CD4-positive, alpha-beta memory T cell (primary cell): Measurements from ENCODE around the gene SIVA1. TPM values are rescaled to one million over a fixed set of nuclear protein-coding genes. Genes with fewer than 3 reads are reported as not detected.
A peak's percentile ranks its signal among the peaks of the same experiment; 100 is the strongest.

Experiments
- CTCF ChIA-PET: fragments of 350-600 bp; sonication (Branson Sonifier 250); formaldehyde crosslinking; loops from one replicate; lab custom pipeline; 2021; ENCODE audit warnings: inconsistent platforms; ENCODE audit not compliant: partially characterized antibody; lab: Charles Lee
- POLR2A ChIA-PET: fragments of 350-600 bp; sonication (Branson Sonifier 250); formaldehyde crosslinking; loops from one replicate; lab custom pipeline; 2021; ENCODE audit not compliant: partially characterized antibody; lab: Charles Lee
- DNase-seq, 5 donors: peaks; one replicate each; pipeline versions ENCODE4 v3.0.0 to v3.0.0-alpha.2; 2020 to 2022; ENCODE audit warnings: mixed read lengths in 1 of 5
- H3K27ac ChIP-seq: one replicate; pipeline ENCODE4 v1.7.0; 2013; ENCODE audit warnings: low read depth, low read length
- H3K27me3 ChIP-seq: 2 replicates; pipeline ENCODE4 v1.7.0; 2013; ENCODE audit warnings: mild to moderate bottlenecking, low read length, moderate library complexity; ENCODE audit not compliant: insufficient read depth
- H3K36me3 ChIP-seq: 2 replicates; pipeline ENCODE4 v1.7.0; 2013; ENCODE audit warnings: mild to moderate bottlenecking, low read length, moderate library complexity; ENCODE audit not compliant: insufficient read depth
- H3K4me1 ChIP-seq: 2 replicates; pipeline ENCODE4 v1.7.0; 2013; ENCODE audit warnings: mild to moderate bottlenecking, low read length, moderate library complexity; ENCODE audit not compliant: insufficient read depth
- H3K4me3 ChIP-seq, 2 donors: one replicate each; pipeline ENCODE4 v1.7.0; 2013; ENCODE audit warnings: low read length in 2 of 2, mild to moderate bottlenecking in 1 of 2
- H3K9me3 ChIP-seq, 2 donors: one replicate each; pipeline ENCODE4 v1.7.0; 2013; ENCODE audit warnings: low read length in 2 of 2, control low read depth in 1 of 2; ENCODE audit not compliant: control insufficient read depth in 1 of 2
- H3K27ac Mint-ChIP-seq, 7 donors: one replicate each; pipeline ENCODE4 v1.8.0; 2020 to 2021; ENCODE audit warnings: mixed read lengths in 7 of 7, mild to moderate bottlenecking in 6 of 7, inconsistent platforms in 3 of 7, moderate library complexity in 3 of 7
- H3K27me3 Mint-ChIP-seq, 2 donors: one replicate each; pipeline ENCODE4 v1.8.0; 2020 to 2021; ENCODE audit warnings: mixed read lengths in 2 of 2
- H3K36me3 Mint-ChIP-seq, 2 donors: one replicate each; pipeline ENCODE4 v1.8.0; 2020 to 2021; ENCODE audit warnings: mixed read lengths in 2 of 2, inconsistent platforms in 1 of 2, mild to moderate bottlenecking in 1 of 2
- H3K4me1 Mint-ChIP-seq, 4 donors: one replicate each; pipeline ENCODE4 v1.8.0; 2020 to 2021; ENCODE audit warnings: mixed read lengths in 4 of 4, mild to moderate bottlenecking in 1 of 4
- H3K4me3 Mint-ChIP-seq, 8 donors: one replicate each; pipeline ENCODE4 v1.8.0; 2020 to 2021; ENCODE audit warnings: mixed read lengths in 8 of 8, mild to moderate bottlenecking in 7 of 8, moderate library complexity in 6 of 8, inconsistent platforms in 3 of 8
- H3K9me3 Mint-ChIP-seq, 8 donors: one replicate each; pipeline ENCODE4 v1.8.0; 2020 to 2021; ENCODE audit warnings: mixed read lengths in 8 of 8, mild to moderate bottlenecking in 5 of 8, inconsistent platforms in 3 of 8, moderate library complexity in 1 of 8
- intact Hi-C: fragments of 100-400 bp; cut with micrococcal nuclease; formaldehyde crosslinking; loops from one replicate; pipeline ENCODE4 v1.15.1; 2023
- polyA plus RNA-seq, 2 donors: library from polyadenylated mRNA; unstranded; fragments of 300-500 nt; fragmentation: Illumina TruSeq; gene quantifications; one replicate each; pipeline ENCODE4 v1.2.3, GENCODE V29; 2021
- total RNA-seq, 2 experiments: library from RNA; stranded (reverse); gene quantifications; one replicate each; pipeline ENCODE4 v1.2.3, GENCODE V29; 2021

Gene SIVA1
- total and polyA plus RNA-seq, 4 experiments from 2014 or later = 69.3 to 266 (median 144) TPM

- Histone ChIP-seq H3K4me3 (no peak overlapping the region), H3K4me1 (peaks cover 18% of the 10 kb centered on the region), H3K27me3 (no peaks in the 10 kb centered on the region), H3K36me3 (no peaks in the 10 kb centered on the region), H3K9me3 (no peaks in the 10 kb centered on the region), H3K27ac (no peak overlapping the region)
- H3K27ac Mint-ChIP-seq = no peak overlapping the region
- ChIA-PET POLR2A (no interaction called here), CTCF (no interaction called here)
- H3K9me3 Mint-ChIP-seq = no peaks in the 10 kb centered on the region
- intact Hi-C loops = no loop called here
- no peak overlapping the region for H3K4me3 Mint-ChIP-seq
- DNase-seq = no peak
- peaks cover 3 to 8% (median 4%) of the 10 kb centered on the region in 4 donors for H3K4me1 Mint-ChIP-seq
- no peaks in the 10 kb centered on the region for H3K27me3 Mint-ChIP-seq
- H3K36me3 Mint-ChIP-seq = no peaks in the 10 kb centered on the region
These were observed 29.8 kb downstream of the SIVA1 start for GRCh38 chr14:104782808-104783139.

DNA sequence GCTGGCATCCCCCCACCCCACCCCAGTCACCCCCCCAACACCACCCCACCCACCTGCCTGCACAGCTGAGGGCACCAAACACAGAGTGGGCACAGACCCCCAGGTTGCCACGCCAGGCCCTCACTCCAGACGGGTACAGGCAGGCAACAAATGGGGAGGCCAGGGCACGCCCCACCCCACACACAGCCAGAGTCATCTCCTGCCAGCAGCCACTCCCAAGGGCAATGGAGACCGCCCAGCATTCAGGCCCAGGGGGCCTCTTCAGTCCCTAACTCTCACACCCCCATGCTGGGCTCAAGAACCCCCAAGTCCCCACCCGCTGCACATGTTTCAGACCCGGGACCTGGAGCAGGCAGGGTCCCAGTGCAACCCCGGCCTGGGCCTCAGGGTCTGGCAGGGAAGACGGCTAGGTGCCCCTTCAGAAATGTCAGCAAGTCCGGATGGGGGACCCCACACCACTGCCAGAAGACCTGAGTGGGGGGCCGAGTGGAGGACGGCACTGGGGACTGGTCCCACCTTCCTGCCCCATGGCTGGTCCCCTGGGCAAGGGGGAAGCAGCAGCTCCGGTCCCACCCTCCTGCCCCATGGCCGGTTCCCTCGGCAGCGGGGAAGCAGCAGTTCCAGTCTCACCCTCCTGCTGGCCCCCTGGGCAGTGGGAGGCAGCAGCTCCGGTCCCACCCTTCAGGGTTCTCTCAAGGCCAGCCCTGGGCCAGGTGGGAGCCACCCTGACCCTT is 30.7 kb downstream of the SIVA1 start:
- H3K27me3 Mint-ChIP-seq = no peaks in the 10 kb centered on the region
- no peak overlapping the region for H3K27ac Mint-ChIP-seq
- ChIA-PET CTCF (no interaction called here), POLR2A (interaction anchor here (1.3 kb wide), 1 partner anchor 31 kb away, joined by 3 read pairs; the partner anchor contains the start of gene SIVA1)
- no peaks in the 10 kb centered on the region for H3K9me3 Mint-ChIP-seq
- Histone ChIP-seq H3K36me3 (no peaks in the 10 kb centered on the region), H3K4me3 (no peak overlapping the region), H3K9me3 (no peaks in the 10 kb centered on the region), H3K27me3 (no peaks in the 10 kb centered on the region), H3K4me1 (peaks cover 24% of the 10 kb centered on the region), H3K27ac (no peak overlapping the region)
- peaks cover 3 to 9% (median 7%) of the 10 kb centered on the region in 4 donors for H3K4me1 Mint-ChIP-seq
- no peak for DNase-seq
- intact Hi-C loops = no loop called here
- no peaks in the 10 kb centered on the region for H3K36me3 Mint-ChIP-seq
- H3K4me3 Mint-ChIP-seq = no peak overlapping the region

DNA sequence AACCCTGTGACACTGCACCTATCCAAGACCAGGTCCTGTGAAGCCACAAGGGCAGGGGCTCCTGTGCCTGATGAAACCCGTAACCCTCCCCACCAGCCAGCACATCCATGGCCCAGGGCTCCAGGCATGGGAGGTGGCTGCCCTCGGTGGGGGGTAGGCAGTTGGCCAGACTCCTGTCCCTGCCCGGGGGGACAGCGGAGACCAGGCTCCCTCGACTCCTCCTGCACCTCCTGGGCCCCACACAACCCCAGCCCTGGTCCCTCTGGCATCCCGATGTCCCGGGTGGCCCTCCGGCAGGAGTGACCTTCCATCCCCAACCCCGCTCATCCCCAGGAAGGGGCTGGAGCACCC is 31.2 kb downstream of the SIVA1 start:
- ChIA-PET CTCF (no interaction called here), POLR2A (interaction anchor here (1.3 kb wide), 1 partner anchor 31 kb away, joined by 3 read pairs; the partner anchor contains the start of gene SIVA1)

DNA sequence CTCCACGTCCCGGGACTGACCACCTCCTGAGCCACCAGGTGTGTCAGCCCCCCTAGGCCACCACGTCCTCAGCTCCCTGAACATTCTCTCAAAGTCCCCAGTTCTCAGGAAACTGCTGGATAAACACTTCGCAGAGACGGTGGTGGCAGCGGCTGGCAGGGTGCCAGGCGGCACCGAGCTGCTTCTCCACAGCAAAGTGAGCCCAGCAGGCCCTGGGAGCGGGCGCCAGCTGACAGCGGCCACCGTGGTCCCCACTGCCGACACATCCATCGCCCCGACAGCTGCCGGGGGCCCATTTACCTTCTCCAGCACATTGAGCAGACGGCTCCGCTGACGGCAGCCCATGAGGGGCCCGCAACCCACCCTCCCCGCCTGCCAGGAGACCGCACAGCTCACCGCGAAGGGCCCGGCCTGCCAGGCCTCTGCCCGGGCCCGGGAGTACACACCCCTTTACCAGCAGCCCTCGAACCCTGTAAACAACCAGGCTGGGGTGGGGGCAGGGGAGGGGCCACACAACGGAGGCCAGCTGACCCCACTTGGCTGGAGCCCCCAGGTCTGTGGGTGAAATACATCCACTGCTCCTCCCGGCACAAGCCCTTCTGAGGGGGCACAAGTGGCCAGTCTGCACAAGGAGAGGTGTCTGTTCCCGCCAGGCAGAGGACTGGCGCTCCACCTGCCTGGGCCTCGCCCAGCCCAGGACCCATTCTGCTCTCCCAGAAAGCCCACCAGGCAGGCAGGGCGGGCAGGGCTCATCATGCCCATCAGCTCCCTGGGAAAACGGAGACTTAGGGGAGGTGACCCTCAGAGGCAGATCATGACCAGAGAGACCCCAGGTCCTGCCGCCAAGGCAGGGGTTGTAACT is 32.1 kb downstream of the SIVA1 start:
- no peaks in the 10 kb centered on the region for H3K36me3 ChIP-seq
- POLR2A ChIA-PET = interaction anchor here (0.9 to 1.3 kb wide), 2 partner anchors 32 to 41 kb away, joined by 3 read pairs; partner anchors contain the start of gene SIVA1
- H3K4me1 Mint-ChIP-seq = peaks cover 3 to 11% (median 9%) of the 10 kb centered on the region in 4 donors
- H3K36me3 Mint-ChIP-seq = peaks cover 0 to 2% of the 10 kb centered on the region in 2 donors
- H3K27ac Mint-ChIP-seq = no peak overlapping the region
- peak in 1 of 5 donors; percentile 16 for DNase-seq
- H3K9me3 Mint-ChIP-seq = no peaks in the 10 kb centered on the region
- H3K27ac ChIP-seq = no peak overlapping the region
- CTCF ChIA-PET = interaction anchor here (1.0 to 1.5 kb wide), 2 partner anchors 10 to 19 kb away, joined by 3 read pairs; no protein-coding TSS in a partner anchor
- no peaks in the 10 kb centered on the region for H3K27me3 ChIP-seq
- H3K27me3 Mint-ChIP-seq = no peaks in the 10 kb centered on the region
- H3K9me3 ChIP-seq = no peaks in the 10 kb centered on the region
- no peak overlapping the region for H3K4me3 Mint-ChIP-seq
- no peak overlapping the region for H3K4me3 ChIP-seq
- intact Hi-C loops = no loop called here
- H3K4me1 ChIP-seq = peaks cover 25% of the 10 kb centered on the region

More for the DNA sequence above, 31.2 kb downstream of the SIVA1 start:
- DNase-seq = peak in 1 of 5 donors; percentile 26
- H3K27me3 Mint-ChIP-seq = no peaks in the 10 kb centered on the region
- no peak overlapping the region for H3K27ac Mint-ChIP-seq
- no peak overlapping the region for H3K4me3 Mint-ChIP-seq
- no peak overlapping the region for H3K27ac ChIP-seq
- H3K4me1 ChIP-seq = peaks cover 25% of the 10 kb centered on the region
- no peaks in the 10 kb centered on the region for H3K9me3 ChIP-seq
- intact Hi-C loops = no loop called here
- no peaks in the 10 kb centered on the region for H3K9me3 Mint-ChIP-seq
- no peak overlapping the region for H3K4me3 ChIP-seq
- no peaks in the 10 kb centered on the region for H3K36me3 Mint-ChIP-seq
- H3K27me3 ChIP-seq = no peaks in the 10 kb centered on the region
- no peaks in the 10 kb centered on the region for H3K36me3 ChIP-seq
- peaks cover 3 to 9% (median 7%) of the 10 kb centered on the region in 4 donors for H3K4me1 Mint-ChIP-seq

GRCh38 chr14:104785708-104786080 is 32.7 kb downstream of the SIVA1 start:
- intact Hi-C loops = no loop called here
- no peak overlapping the region for H3K4me3 Mint-ChIP-seq
- Histone ChIP-seq H3K27ac (no peak overlapping the region), H3K4me3 (no peak overlapping the region), H3K27me3 (no peaks in the 10 kb centered on the region), H3K4me1 (peaks cover 25% of the 10 kb centered on the region), H3K36me3 (peaks cover 3% of the 10 kb centered on the region), H3K9me3 (no peaks in the 10 kb centered on the region)
- no peak overlapping the region for H3K27ac Mint-ChIP-seq
- peaks cover 3 to 11% (median 9%) of the 10 kb centered on the region in 4 donors for H3K4me1 Mint-ChIP-seq
- no peak for DNase-seq
- CTCF ChIA-PET = interaction anchor here (1.0 to 1.5 kb wide), 2 partner anchors 10 to 20 kb away, joined by 3 read pairs; no protein-coding TSS in a partner anchor
- H3K9me3 Mint-ChIP-seq = no peaks in the 10 kb centered on the region
- no peaks in the 10 kb centered on the region for H3K27me3 Mint-ChIP-seq
- POLR2A ChIA-PET = no interaction called here
- peaks cover 0 to 2% of the 10 kb centered on the region in 2 donors for H3K36me3 Mint-ChIP-seq

DNA sequence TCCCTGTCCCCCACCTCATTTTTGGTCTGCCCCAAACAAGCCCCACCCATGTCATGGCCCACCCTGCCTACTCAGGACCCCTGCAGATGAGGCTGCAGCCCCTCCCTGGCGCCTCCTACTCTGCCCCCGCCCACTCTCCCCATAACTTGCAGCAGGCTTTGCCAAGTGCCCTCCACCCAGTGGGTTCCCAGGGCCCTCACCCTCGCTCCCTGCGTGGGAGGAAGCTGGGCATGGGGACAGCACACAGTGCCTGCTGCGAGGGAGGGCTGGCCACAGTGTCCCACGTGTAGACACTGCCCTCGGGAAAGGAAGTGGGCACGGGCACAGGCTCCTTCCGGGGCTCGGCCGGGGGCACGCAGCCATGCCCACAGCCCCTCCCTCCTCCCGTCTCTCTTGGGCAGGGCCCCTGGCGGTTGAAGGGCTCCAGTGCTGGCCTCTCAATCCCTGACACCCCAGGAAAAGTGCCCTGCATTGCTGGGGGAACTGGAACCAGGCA is 33.2 kb downstream of the SIVA1 start:
- Histone ChIP-seq H3K36me3 (peaks cover 6% of the 10 kb centered on the region), H3K4me1 (peaks cover 25% of the 10 kb centered on the region), H3K27me3 (no peaks in the 10 kb centered on the region), H3K27ac (no peak overlapping the region), H3K9me3 (no peaks in the 10 kb centered on the region), H3K4me3 (no peak overlapping the region)
- H3K4me3 Mint-ChIP-seq = no peak overlapping the region
- no peaks in the 10 kb centered on the region for H3K9me3 Mint-ChIP-seq
- ChIA-PET POLR2A (interaction anchor here (1.2 kb wide), 1 partner anchor 14 kb away, joined by 5 read pairs; the partner anchor contains the start of gene ZBTB42), CTCF (interaction anchor here (1.0 to 1.5 kb wide), 2 partner anchors 18 to 20 kb away, joined by 3 read pairs; no protein-coding TSS in a partner anchor)
- H3K4me1 Mint-ChIP-seq = peaks cover 2 to 15% (median 9%) of the 10 kb centered on the region in 4 donors
- intact Hi-C loops = no loop called here
- peaks cover 0 to 2% of the 10 kb centered on the region in 2 donors for H3K36me3 Mint-ChIP-seq
- no peak overlapping the region for H3K27ac Mint-ChIP-seq
- H3K27me3 Mint-ChIP-seq = no peaks in the 10 kb centered on the region
- DNase-seq = peak in 1 of 5 donors; percentile 38
